Stimulated activated CD8-positive, alpha-beta memory T cell treated with anti-CD3 and anti-CD28 coated beads, Interleukin-4, amount 100 ng/mL, for 1 hour (primary cell): Measurements from ENCODE around the gene PTPRN2.

ENCODE experiments used
- DNase-seq, 2 donors: peaks; one replicate each; pipeline ENCODE4 v3.0.0-alpha.2; 2020; ENCODE audit warnings: low read depth in 2 of 2, low spot score in 1 of 2

Gene PTPRN2

GRCh38 chr7:158603773-158604755 lies 16.4 kb upstream of the PTPRN2 start:
- no peak for DNase-seq

- no peak for DNase-seq
These were observed 15.5 kb upstream of the PTPRN2 start for GRCh38 chr7:158602905-158603772.

- DNase-seq: no peak
These were observed 14.4 kb upstream of the PTPRN2 start for GRCh38 chr7:158602041-158602440.

- DNase-seq: no peak
These were observed 13.5 kb upstream of the PTPRN2 start for GRCh38 chr7:158601090-158601489.

GRCh38 chr7:158596745-158597144 lies 9.1 kb upstream of the PTPRN2 start:
- no peak for DNase-seq

GRCh38 chr7:158596309-158596708 lies 8.7 kb upstream of the PTPRN2 start:
- DNase-seq: no peak

- no peak for DNase-seq
These were observed 7.4 kb upstream of the PTPRN2 start for GRCh38 chr7:158595068-158595467.

- DNase-seq: no peak
These were observed 4.9 kb upstream of the PTPRN2 start for GRCh38 chr7:158592541-158592940.

- DNase-seq: no peak
These were observed 4.3 kb upstream of the PTPRN2 start for GRCh38 chr7:158591944-158592343.

GRCh38 chr7:158590181-158590530 lies 2.5 kb upstream of the PTPRN2 start:
- DNase-seq: no peak

- DNase-seq: no peak
These were observed 2.0 kb upstream of the PTPRN2 start for GRCh38 chr7:158589653-158590052.

- DNase-seq: no peak
These were observed 1.3 kb upstream of the PTPRN2 start for GRCh38 chr7:158588878-158589442.

GRCh38 chr7:158588085-158588877 lies 658 bp upstream of the PTPRN2 start:
- no peak for DNase-seq

- DNase-seq: no peak
These were observed 993 bp downstream of the PTPRN2 start for GRCh38 chr7:158586499-158587161.

GRCh38 chr7:158585721-158586498 lies 1.7 kb downstream of the PTPRN2 start:
- no peak for DNase-seq

GRCh38 chr7:158584407-158584806 lies 3.2 kb downstream of the PTPRN2 start:
- no peak for DNase-seq

GRCh38 chr7:158583810-158584209 lies 3.8 kb downstream of the PTPRN2 start:
- no peak for DNase-seq

- DNase-seq: no peak
These were observed 4.5 kb downstream of the PTPRN2 start for GRCh38 chr7:158583143-158583542.

GRCh38 chr7:158582089-158582456 lies 5.5 kb downstream of the PTPRN2 start:
- DNase-seq: no peak
